ENCODE measurements around the gene DCBLD1.
"Not testable (repeated sequence)": the region's sequence is repeated elsewhere in the genome, so short reads cannot be mapped to it uniquely, and the experiment has no call there.

The DCBLD1 gene

GRCh38 chr6:117463762-117464665 lies 18.5 kb upstream of the DCBLD1 start:
- TF ChIP-seq CTCF (IDR thresholded peaks at IDR 0.05; ENCODE audit: insufficient read depth, missing control alignments): no peak
- no peak for DNase-seq (ENCODE audit: insufficient read length, low spot score)
- FAIRE-seq: no peak

- FAIRE-seq: no peak
- no peak for DNase-seq (ENCODE audit: insufficient read length, low spot score)
- TF ChIP-seq CTCF (IDR thresholded peaks at IDR 0.05; ENCODE audit: insufficient read depth, missing control alignments): no peak
Measured at GRCh38 chr6:117464700-117465099, 17.8 kb upstream of the DCBLD1 start.

- no peak for TF ChIP-seq CTCF (IDR thresholded peaks at IDR 0.05; ENCODE audit: insufficient read depth, missing control alignments)
- FAIRE-seq (no peak), DNase-seq (ENCODE audit: insufficient read length, low spot score) (no peak)
Measured at GRCh38 chr6:117465691-117466090, 16.8 kb upstream of the DCBLD1 start.

- DNase-seq (ENCODE audit: insufficient read length, low spot score): no peak
- TF ChIP-seq CTCF (IDR thresholded peaks at IDR 0.05; ENCODE audit: insufficient read depth, missing control alignments): no peak
- FAIRE-seq: no peak
Measured at GRCh38 chr6:117467876-117468275, 14.6 kb upstream of the DCBLD1 start.

- not testable (repeated sequence) for DNase-seq (ENCODE audit: insufficient read length, low spot score); FAIRE-seq
Measured at GRCh38 chr6:117468527-117468926, 13.9 kb upstream of the DCBLD1 start.

GRCh38 chr6:117469356-117469755 lies 13.1 kb upstream of the DCBLD1 start:
- no peak for TF ChIP-seq CTCF (IDR thresholded peaks at IDR 0.05; ENCODE audit: insufficient read depth, missing control alignments)
- DNase-seq (ENCODE audit: insufficient read length, low spot score) (no peak), FAIRE-seq (no peak)

- DNase-seq (ENCODE audit: insufficient read length, low spot score) (no peak), FAIRE-seq (no peak)
- TF ChIP-seq CTCF (IDR thresholded peaks at IDR 0.05; ENCODE audit: insufficient read depth, missing control alignments): no peak
Measured at GRCh38 chr6:117469791-117470190, 12.7 kb upstream of the DCBLD1 start.

All from D721Med (cell line).